ENCODE measurements around the gene CASD1.

GRCh38 chr7:94472608-94473007 is 37.0 kb upstream of the CASD1 start:
- TF ChIP-seq USF2 (IDR thresholded peaks at IDR 0.05) (no peak), CTCF (IDR thresholded peaks at IDR 0.05) (no peak), MAX (IDR thresholded peaks at IDR 0.05) (no peak), ESRRA (IDR thresholded peaks at IDR 0.05; ENCODE audit: borderline replicate concordance, low read length) (no peak), POLR2A (IDR thresholded peaks at IDR 0.05; ENCODE audit: low read length) (no peak), JUN (IDR thresholded peaks at IDR 0.05) (no peak), RNF2 (IDR thresholded peaks at IDR 0.05; ENCODE audit: borderline replicate concordance, low read depth) (no peak), KDM5A (IDR thresholded peaks at IDR 0.05) (no peak), TP53 (CRISPR knock-in tag; IDR thresholded peaks at IDR 0.05) (no peak), EP300 (IDR thresholded peaks at IDR 0.05) (no peak), HDAC2 (IDR thresholded peaks at IDR 0.05) (no peak), CEBPB (IDR thresholded peaks at IDR 0.05) (no peak)
